Measurements from ENCODE around the gene TEK. TPM values are rescaled to one million over a fixed set of nuclear protein-coding genes. Genes with fewer than 3 reads are reported as not detected.

The TEK gene
- total and polyA plus RNA-seq, 10 of the 15 experiments (the other 5 are each of a cell fraction or from before 2014, with no cell fraction given) = not detected

- H3K27ac ChIP-seq (ENCODE audit: control insufficient read depth, insufficient read depth) = no peak overlapping the region
- H3K4me2 ChIP-seq (ENCODE audit: control insufficient read depth, insufficient read depth) = no peak overlapping the region
- RAD21 ChIA-PET (ENCODE audit: unreplicated experiment) = no interaction called here
- H3K9ac ChIP-seq (ENCODE audit: control insufficient read depth, insufficient read depth, low read length) = no peak overlapping the region
- no peaks in the 10 kb centered on the region for H3K4me1 ChIP-seq (ENCODE audit: control insufficient read depth, insufficient read depth, low read length)
- DNase-seq (ENCODE audit: low read depth, low spot score) = no peak
- TF ChIP-seq RELB (IDR thresholded peaks at IDR 0.05; ENCODE audit: low read depth) (no peak), SMAD1 (IDR thresholded peaks at IDR 0.05; ENCODE audit: low read depth, partially characterized antibody) (no peak), LARP7 (IDR thresholded peaks at IDR 0.05) (no peak), FOXM1 (IDR thresholded peaks at IDR 0.05; ENCODE audit: low read depth, low read length) (no peak), POLR2AphosphoS2 (IDR thresholded peaks at IDR 0.05; ENCODE audit: low read depth, low read length) (no peak), SMC3 (IDR thresholded peaks at IDR 0.05; ENCODE audit: borderline replicate concordance, low read length) (no peak), EGR1 (IDR thresholded peaks at IDR 0.05; ENCODE audit: borderline replicate concordance in 1 of 2, low read depth in 2 of 2, low read length in 2 of 2) (no peak), ZNF687 (IDR thresholded peaks at IDR 0.05) (no peak)
- POLR2A ChIA-PET = no interaction called here
- SMC1A ChIA-PET (ENCODE audit: uncharacterized antibody, unreplicated experiment) = interaction anchor here (1.0 kb wide), 1 partner anchor 306 kb away, joined by 4 read pairs; no protein-coding TSS in a partner anchor
- no TSS peak for BruUV-seq (replicated peaks)
- H2AFZ ChIP-seq (ENCODE audit: control insufficient read depth, low read depth, low read length) = no peak overlapping the region
- H3K27me3 ChIP-seq (replicated peaks in 1 of 2; ENCODE audit: control insufficient read depth in 2 of 2, insufficient read depth in 2 of 2, low read length in 1 of 2) = no peaks in the 10 kb centered on the region
- no peaks in the 10 kb centered on the region for H3K79me2 ChIP-seq (ENCODE audit: control insufficient read depth, insufficient read depth, low read length)
- no peaks in the 10 kb centered on the region for H3K36me3 ChIP-seq (ENCODE audit: control insufficient read depth in 2 of 2, insufficient read depth in 2 of 2, low read length in 1 of 2)
- 0% methylated on average over 1 of the region's 1 CpG for WGBS (ENCODE audit: insufficient coverage, insufficient replicate concordance, low lambda C conversion rate, missing lambda C conversion rate)
- CTCF ChIA-PET = interaction anchor here (0.6 kb wide), 1 partner anchor 77 kb away, joined by 3 read pairs; no protein-coding TSS in a partner anchor
- no peaks in the 10 kb centered on the region for H3K9me3 ChIP-seq (replicated peaks; ENCODE audit: control insufficient read depth, insufficient read depth, low read length)
- in situ Hi-C loops (cut with MboI) = no loop called here
- H3K4me3 ChIP-seq = no peak overlapping the region
- ATAC-seq = no peak
- H4K20me1 ChIP-seq (ENCODE audit: control insufficient read depth, insufficient read depth) = no peaks in the 10 kb centered on the region
- intact Hi-C loops (cut with micrococcal nuclease; ENCODE audit: unreplicated experiment) = no loop called here
- FAIRE-seq = no peak
Observed at GRCh38 chr9:27193886-27194285, 84.9 kb downstream of the TEK start.

Data from GM12878 (cell line).